GM18907 (cell line): ENCODE data around the gene AHI1.
"Not testable (repeated sequence)": the region's sequence is repeated elsewhere in the genome, so short reads cannot be mapped to it uniquely, and the experiment has no call there.

Experiments used
- ATAC-seq: cut with Tn5 transposase; IDR thresholded peaks from one replicate; pipeline ENCODE4 v1.9.1; 2021; ENCODE audit warnings: mild to moderate bottlenecking, moderate library complexity; ENCODE audit not compliant: unreplicated experiment

AHI1 gene

DNA sequence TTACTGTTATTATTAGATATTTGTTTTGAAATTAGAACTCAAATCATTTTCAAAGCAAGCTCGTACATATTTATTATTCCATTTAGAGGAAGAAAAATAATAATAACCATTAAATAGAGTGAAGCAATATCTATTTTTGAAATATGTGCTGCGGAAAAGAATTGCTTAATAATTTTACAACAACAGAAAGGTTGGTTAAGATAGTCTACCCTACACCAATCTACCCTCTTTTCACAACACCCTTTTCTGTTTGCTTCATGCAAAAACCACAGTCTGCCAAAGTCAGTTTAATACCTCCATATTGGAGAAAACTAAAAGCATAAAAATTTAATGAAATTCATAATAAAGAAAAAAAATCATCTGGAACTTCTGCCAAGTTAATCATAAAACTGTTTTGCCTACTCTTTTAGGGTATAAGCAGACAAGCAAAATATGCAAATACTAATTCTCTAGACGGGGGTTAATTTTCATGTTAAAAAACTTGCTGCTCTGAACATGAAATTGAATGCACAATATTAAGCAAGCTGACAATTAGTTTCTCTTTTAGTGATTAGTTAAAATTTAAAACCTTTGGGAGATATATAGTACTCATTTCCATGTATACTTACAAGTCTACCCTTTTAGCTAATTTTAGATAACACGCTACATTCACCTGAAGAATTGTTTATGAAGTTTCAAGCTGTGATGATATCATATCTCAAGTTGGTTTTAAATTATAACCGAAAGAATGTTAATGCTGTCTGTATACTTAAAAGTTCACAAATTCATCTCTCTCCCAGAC, 100.2 kb downstream of the AHI1 start:
- ATAC-seq = no peak

GRCh38 chr6:135395136-135395535, 102.4 kb downstream of the AHI1 start:
- ATAC-seq = no peak

GRCh38 chr6:135393289-135393688, 104.3 kb downstream of the AHI1 start:
- ATAC-seq = no peak

DNA sequence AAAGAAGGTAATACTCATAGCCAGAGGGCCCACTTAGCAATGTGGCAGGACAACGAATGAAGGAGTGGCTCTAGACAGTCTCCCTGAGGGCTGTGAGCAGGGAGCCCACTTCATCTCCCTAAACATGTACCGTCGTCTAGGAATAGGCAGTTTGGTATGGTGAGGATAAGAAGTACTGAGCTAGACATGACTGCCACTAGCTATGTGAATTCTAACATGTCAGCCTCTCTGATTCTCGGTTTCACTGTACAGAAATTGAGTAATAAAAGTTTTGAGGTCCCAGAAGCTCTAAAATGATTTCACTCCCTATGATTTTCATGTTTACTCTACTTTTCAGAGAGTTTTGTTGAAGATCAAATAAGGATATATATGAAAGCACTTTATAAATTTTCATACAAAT, 107.1 kb downstream of the AHI1 start:
- no peak for ATAC-seq

GRCh38 chr6:135385299-135385698, 112.2 kb downstream of the AHI1 start:
- ATAC-seq = no peak

DNA sequence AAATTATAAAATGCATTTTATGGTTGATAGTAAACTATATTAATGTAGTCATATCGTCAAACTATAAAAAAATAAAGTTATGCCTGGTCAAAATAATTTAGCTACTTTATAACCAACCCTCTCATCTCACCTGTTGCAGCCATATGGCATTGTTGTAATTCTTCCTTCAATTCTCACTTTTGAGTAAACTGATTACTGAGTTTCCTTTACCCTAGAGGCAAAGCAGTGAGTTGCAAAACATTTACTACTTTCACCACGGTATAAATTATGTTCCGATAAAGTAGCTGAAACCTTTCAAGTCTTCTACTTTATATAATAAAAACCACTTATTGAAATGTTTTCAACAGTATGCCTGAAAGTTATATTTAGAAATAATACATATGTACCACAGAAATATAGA, 113.8 kb downstream of the AHI1 start:
- no peak for ATAC-seq

- no peak for ATAC-seq
Measured at GRCh38 chr6:135383301-135383700, 114.2 kb downstream of the AHI1 start.

DNA sequence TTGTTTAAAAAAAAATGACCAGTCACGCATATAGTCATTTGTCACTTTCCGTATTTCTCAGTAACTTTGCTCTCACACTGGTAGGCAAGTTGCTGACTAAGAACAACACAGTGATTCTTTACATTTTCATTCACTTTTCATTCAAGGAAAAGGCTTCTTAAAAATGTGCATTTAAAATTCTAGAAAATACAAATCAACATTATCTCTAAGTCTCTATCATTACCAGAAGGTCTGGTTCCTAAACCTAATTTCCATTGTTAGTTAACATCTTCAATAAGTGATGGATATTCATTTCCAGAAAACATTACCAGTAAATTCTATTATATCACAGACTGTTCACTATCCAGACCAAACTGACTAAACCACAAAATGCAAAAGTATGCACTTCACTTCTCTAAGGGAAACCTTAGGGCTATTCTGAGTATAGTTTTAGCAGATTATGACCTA, 115.3 kb downstream of the AHI1 start:
- peak; percentile 88 for ATAC-seq

- no peak for ATAC-seq
Measured at GRCh38 chr6:135380793-135381192, 116.7 kb downstream of the AHI1 start.

- no peak for ATAC-seq
Measured at GRCh38 chr6:135379647-135380046, 117.9 kb downstream of the AHI1 start.

DNA sequence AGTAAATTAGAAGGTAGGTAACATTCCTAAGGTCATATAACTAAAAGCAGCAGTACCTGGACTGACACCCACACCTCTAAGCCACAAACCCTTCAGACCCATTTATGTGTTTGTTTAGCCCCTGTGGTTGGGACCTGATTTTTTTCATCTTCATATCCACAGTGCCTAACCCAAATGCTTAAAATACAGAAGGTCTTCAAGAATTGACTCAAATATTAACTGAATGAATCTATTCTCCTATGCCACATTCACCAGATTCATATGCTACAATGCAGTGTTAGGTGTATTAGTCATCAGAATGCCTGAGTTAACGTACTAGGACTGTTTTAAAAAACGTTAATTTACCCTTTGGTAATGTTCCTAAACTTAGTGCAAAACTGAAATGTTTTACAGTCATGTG, 124.8 kb downstream of the AHI1 start:
- ATAC-seq = no peak

- not testable (repeated sequence) for ATAC-seq
Measured at GRCh38 chr6:135363622-135364021, 133.9 kb downstream of the AHI1 start.

GRCh38 chr6:135362124-135362523, 135.4 kb downstream of the AHI1 start:
- no peak for ATAC-seq

DNA sequence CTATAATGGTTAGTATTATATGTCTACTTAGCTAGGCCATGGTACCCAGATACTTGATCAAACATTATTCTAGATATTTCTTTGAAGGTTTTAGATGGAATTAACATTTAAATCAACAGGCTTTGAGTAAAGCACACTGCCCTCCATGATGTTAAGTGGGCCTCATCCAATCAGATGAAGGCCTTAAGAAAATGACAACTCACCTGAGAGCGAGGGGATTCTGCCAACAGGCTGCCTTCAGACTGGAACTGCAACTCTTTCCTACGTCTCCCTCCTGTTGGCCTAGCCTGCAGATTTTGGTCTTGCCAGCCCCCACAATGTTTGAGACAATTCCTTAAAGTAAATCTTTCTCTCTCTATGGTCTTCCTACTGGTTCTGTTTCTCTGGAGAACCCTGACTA, 137.3 kb downstream of the AHI1 start:
- ATAC-seq = no peak

DNA sequence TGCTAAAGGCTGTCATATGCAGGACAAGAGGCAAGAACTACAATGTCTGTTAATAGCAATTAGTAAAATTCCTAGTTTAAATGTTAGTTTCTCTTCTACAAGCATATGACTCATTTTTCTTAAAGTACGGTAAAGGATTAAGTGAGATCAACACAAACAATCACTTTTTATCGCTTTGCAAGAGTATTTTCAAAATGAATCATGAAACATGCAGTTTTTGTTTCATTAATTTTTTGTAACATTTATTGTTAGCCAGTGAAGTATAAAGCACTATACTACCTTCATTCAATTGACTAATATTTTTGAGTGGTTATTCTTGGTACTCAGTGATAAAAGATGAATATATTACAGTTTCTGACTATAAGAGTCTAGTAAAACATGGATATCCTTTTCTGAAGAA, 138.6 kb downstream of the AHI1 start:
- no peak for ATAC-seq

- ATAC-seq = no peak
Measured at GRCh38 chr6:135358251-135358821, 139.2 kb downstream of the AHI1 start.

DNA sequence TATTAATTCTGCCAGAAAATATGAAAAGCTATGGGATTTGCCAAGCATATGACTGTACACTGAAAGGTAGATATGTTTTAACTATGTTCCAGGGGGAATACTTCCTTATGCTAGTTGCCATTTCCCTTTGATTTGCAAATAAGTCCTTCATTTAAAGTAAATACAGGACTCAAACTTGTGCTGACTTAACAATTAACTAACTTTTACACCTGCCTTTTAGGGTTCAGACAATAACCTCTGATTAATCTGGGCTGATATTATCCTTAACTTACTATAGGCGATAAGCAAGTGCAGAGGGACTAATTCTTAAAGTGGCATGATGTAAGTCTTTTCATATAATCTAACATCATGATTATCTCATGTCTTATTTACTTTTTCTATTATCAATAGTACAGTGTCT, 143.1 kb downstream of the AHI1 start:
- ATAC-seq = no peak

GRCh38 chr6:135353113-135353512, 144.4 kb downstream of the AHI1 start:
- no peak for ATAC-seq

DNA sequence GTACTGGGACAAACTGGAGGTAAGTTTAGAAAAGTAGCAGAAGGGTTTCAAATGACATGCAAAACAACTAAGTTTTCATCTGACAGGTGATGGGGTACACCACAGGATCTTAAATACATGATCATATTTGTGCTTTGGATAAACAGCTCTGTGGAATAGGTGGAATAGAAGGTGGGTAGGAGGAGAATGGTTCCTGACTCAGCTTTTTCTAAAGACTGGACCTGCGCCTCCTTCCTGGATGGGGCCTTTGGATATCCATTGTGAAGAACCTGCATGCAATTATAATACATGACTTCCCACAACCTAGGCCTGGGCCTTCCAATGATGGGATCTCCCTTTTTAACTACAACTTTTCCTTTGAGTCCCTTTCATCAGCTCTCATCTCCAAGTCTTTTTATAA, 145.9 kb downstream of the AHI1 start:
- no peak for ATAC-seq

- no peak for ATAC-seq
Measured at GRCh38 chr6:135347887-135348286, 149.7 kb downstream of the AHI1 start.

DNA sequence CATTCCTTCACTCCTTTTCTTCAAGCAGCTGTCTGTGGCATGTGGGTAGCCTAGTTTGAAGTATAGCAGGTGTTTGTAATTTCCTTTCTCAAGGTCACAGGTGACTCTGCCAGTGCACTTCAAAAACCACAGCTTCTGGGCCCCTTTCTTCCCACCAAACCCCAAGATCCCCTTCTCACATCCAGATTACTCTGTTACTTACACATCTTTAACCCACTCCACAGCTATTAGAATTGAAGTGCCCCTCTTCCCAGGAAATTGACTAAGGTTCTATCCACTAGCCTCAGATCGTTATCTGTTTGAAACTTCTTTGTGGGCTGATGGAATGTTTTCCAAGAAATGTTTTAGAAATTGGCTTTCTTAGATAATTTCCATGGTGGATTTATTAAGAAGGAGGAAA, 150.8 kb downstream of the AHI1 start:
- no peak for ATAC-seq

GRCh38 chr6:135344526-135344925, 153.0 kb downstream of the AHI1 start:
- ATAC-seq = no peak

- not testable (repeated sequence) for ATAC-seq
Measured at GRCh38 chr6:135339920-135340319, 157.6 kb downstream of the AHI1 start.
